ENCODE results near the gene TDRD12.

DNA sequence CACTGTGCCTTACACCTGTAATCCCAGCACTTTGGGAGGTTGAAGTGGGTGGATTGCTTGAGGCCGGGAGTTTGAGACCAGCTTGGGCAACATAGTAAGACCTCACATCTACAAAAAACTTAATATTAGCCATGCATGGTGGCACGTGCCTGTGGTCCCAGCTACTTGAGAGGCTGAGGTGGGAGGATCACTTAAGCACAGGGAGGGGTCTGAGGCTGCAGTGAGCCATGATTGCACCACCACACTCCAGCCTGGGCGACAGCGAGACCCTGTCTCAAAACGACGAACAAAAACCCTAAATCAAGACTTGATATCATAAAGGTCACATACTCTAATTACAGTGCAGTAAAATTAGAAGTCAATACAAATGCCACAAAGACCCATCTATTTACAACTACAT lies 132.6 kb downstream of the TDRD12 start:
- TF ChIP-seq, protein P1, sequence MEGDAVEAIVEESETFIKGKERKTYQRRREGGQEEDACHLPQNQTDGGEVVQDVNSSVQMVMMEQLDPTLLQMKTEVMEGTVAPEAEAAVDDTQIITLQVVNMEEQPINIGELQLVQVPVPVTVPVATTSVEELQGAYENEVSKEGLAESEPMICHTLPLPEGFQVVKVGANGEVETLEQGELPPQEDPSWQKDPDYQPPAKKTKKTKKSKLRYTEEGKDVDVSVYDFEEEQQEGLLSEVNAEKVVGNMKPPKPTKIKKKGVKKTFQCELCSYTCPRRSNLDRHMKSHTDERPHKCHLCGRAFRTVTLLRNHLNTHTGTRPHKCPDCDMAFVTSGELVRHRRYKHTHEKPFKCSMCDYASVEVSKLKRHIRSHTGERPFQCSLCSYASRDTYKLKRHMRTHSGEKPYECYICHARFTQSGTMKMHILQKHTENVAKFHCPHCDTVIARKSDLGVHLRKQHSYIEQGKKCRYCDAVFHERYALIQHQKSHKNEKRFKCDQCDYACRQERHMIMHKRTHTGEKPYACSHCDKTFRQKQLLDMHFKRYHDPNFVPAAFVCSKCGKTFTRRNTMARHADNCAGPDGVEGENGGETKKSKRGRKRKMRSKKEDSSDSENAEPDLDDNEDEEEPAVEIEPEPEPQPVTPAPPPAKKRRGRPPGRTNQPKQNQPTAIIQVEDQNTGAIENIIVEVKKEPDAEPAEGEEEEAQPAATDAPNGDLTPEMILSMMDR (IDR thresholded peaks at IDR 0.05): no peak
- TF ChIP-seq POLR2A (IDR thresholded peaks at IDR 0.05) (no peak), POLR2AphosphoS5 (IDR thresholded peaks at IDR 0.05; ENCODE audit: insufficient read depth in 1 of 2, low read depth in 1 of 2) (no peak)
